Suppressor macrophage treated with lipopolysaccharide for 4 hours (primary cell): Measurements from ENCODE around the gene MRPL9.
A peak's percentile ranks its signal among the peaks of the same experiment; 100 is the strongest.

Experiments used
- DNase-seq: peaks from one replicate; pipeline ENCODE4 v3.0.0-alpha.2; 2020

MRPL9 gene

DNA sequence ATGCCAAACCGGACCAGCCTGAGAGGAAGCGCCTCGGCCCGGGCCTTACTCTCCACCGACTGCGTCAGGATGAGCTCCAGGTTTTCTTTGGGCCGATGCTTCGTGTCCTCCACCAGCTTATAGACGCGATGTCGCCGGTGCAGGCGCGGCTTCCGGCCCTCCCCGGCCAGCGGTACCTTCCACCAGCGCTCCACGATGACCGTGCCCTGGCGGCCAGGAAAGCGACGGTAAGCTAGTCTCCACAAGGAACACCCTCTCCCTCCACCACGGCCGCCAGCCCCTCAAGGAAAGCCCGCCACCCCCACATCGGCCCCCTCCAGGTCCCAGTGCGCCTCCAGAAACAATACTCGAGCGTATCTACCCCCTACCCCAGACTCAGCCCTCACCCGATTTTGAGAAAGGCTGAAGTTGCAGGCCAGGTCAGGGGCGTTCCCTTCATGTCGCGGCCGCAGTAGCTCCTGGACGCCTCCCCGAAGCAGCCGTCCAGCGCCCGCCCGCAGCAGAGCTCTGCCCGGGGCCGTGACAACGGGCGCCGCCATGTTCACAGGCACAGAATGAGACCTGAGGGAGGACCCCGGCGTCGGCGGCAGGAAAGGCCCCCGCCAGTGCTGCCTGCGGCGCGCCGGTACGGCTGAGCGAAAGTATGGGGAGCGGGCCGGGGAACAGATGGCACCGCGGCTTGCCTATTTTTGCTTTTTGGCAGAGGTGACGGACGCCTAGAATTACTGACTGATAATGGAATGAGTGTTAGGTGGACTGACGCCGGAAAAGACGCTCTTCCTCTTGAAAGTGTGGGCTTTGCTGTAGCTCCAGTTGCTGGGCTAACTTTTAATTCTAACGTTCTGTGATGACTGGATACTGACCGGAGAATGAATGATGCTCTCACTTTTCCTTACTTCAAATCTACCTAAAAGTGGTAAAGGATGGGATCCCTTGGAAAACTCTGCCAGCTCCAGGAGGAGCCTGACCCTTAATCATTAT lies at the start of gene MRPL9:
MRPL9 (minus strand) TSS at position 556 of the 981 bp plus-strand sequence; CDS start at position 539, 17 bp downstream.
- peak; percentile 84 for DNase-seq

DNA sequence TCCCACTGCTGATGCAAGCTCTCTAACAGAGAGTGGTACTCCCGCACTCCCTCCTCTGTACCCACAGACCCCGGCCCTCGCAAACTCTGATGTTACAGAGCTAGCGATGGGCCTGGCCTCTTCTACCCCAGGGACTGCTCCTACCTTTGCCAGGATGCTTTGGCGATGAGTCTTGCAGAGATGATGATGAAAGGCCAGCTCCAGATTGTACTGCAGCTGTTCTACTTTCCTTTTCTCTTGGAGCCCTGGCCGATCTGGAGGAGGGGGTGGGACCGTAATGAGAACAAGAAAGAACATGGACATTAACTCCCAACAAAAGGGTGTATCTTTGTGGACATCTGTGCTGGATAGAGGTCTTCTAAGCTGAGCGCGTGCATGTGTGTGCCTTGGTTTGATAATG lies 47.9 kb upstream of the MRPL9 start:
- no peak for DNase-seq

GRCh38 chr1:151809985-151810556 lies 46.8 kb upstream of the MRPL9 start:
- DNase-seq: no peak

DNA sequence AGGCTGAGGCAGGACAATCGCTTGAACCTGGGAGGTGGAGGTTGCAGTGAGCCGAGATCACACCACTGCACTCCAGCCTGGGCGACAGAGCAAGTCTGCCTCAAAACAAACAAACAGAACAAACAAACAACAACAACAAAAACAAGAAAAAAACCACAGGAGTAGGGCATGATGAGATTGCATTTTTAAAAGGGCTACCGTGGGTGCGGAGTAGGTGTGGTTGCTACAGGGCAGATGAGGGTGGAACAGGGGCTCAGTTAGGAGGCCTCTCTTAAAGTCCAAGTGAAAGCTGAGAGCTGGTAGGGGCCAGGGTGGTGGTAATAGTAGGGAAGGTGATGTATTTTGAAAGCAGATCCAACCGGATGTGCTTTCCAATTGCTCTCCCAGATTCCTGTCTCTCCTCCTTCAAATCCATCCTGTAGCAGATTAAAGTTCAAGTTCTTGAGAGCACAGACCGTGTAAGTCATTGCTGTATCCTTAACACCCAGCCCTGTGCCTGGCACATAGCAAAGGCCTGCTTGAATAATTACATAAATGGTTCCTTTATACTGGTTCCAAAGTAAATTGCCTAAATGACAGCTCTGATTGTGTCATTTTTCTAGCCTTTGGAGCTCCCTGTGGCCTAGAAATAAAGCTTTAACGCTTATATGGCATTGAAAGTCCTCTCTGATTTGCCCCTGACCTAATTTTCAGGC lies 46.1 kb upstream of the MRPL9 start:
- DNase-seq: no peak

- DNase-seq: no peak
Measured at GRCh38 chr1:151807766-151808165, 44.5 kb upstream of the MRPL9 start.

- no peak for DNase-seq
Measured at GRCh38 chr1:151807131-151807530, 43.8 kb upstream of the MRPL9 start.

GRCh38 chr1:151806170-151806569 lies 42.9 kb upstream of the MRPL9 start:
- no peak for DNase-seq

GRCh38 chr1:151805066-151805820 lies 41.9 kb upstream of the MRPL9 start, which contains the start of gene LINGO4:
Gene LINGO4 (minus strand): TSS chr1:151805419. CDS start chr1:151802704, 2,715 bp downstream.
- DNase-seq: no peak

DNA sequence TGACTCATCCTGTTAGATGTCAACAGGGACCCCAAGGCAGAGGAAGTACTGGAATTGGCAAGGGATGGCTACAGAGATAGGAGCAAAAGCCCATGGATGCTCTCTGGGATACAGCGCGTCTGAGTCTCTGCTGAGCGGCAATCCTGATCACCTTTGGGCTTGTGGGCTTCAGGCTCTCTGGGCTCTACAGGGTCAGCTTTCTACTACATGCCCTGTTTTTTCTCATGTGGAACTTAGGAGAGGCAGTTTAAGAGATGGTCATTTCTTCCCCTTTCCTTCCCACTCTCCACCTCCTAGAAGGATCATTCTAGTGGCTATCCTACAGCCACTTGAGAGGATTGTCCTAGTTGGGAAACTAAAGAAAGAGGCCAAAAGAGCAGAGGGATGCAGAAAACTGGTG lies 40.6 kb upstream of the MRPL9 start:
- no peak for DNase-seq

DNA sequence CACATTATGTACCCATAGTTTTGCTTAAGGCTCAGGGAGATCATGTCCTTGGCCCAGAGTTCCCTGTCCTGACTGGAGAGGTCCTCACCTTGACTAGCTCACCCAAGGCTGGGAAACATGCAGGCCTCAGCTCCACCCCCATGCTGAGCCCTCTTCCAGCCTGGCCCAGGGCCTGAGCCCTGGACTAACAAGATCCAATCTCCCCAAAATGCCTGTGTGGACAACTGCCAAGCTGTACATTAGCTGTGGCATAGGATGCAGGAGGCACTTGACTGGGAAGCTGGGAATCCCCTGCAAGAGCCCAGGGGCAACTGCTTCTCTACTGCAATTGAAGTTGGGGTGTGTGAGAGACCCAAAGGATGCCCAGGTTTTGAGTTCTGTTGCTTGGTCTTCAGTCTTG lies 39.9 kb upstream of the MRPL9 start:
- no peak for DNase-seq

GRCh38 chr1:151802372-151802771 lies 39.1 kb upstream of the MRPL9 start:
- no peak for DNase-seq

- no peak for DNase-seq
Measured at GRCh38 chr1:151801846-151802245, 38.5 kb upstream of the MRPL9 start.

DNA sequence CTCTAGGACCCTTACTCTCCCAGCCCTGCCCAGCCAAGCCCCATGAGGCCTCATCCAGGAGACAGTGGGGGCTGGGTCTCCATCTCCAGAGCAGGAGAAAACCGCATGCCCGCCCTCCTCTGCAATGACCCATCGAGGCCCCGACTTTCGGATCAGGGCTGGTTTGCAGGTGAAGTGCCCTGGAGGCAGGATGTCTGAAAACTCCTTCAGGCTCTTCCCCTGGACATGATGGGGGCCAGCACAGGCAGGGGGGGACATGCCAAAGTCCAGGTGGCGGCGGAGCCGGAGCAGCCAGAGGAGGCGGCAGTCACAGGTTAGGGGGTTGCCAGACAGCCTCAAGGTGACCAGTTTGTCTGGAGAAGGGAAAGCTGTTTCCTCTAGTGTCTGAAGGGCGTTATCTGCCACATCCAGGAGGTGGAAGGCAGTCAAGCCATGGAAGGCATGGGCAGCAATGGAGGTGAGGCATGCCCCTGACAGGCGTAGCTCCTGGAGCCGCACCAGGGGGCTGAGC lies 38.1 kb upstream of the MRPL9 start:
- DNase-seq: no peak

GRCh38 chr1:151800830-151801229 lies 37.5 kb upstream of the MRPL9 start:
- no peak for DNase-seq

DNA sequence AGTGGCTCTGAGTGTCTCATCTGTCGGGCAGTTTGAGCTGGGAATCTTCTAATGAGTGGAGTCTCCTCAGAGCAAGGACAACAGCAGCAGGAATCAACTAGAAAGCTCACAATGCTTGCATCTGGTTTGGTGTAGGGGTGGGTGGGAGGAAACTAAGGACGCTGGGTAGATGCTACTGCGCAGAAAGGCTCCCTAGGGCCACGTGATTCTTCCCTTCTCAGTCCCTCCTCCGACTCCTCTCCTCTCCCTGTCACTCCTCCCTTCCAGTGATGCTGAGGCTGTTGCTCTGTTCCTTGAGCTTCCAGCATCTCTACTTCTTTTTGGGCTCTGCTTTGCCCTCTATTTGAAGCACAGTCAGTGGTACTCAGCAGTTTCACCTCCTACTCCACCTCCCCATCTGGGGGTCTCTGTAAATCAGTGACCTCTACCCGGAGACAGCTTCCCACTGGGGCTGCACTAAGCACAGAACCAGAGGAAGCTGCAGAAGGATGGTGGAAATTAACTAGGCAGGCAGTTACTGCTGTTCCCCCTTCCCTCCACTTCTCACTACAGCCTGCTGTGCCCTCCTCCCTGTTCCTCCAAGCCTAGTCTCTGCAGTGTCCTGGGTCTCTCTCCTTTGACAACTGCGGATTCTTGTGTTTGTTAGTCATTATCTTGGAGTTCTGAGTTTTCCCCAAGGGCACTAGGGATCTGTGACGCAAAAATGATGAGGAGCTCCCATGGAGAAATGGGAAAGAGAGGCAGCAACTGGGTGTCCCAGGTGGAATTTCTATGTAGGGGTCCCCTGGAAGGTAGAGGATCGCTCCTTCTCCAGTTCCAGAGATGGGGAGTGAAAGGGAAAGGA lies 36.1 kb upstream of the MRPL9 start:
- DNase-seq: no peak

- no peak for DNase-seq
Measured at GRCh38 chr1:151798571-151798970, 35.3 kb upstream of the MRPL9 start.

GRCh38 chr1:151790940-151791651 lies 27.8 kb upstream of the MRPL9 start:
- DNase-seq: peak; percentile 34

GRCh38 chr1:151790071-151790939 lies 27.0 kb upstream of the MRPL9 start, which contains the start of gene TDRKH:
Gene TDRKH (minus strand): TSS chr1:151790500. CDS start chr1:151783022, 7,478 bp downstream.
- peak; percentile 99 for DNase-seq

GRCh38 chr1:151787689-151788088 lies 24.4 kb upstream of the MRPL9 start:
- DNase-seq: no peak

GRCh38 chr1:151783796-151784195 lies 20.5 kb upstream of the MRPL9 start:
- peak; percentile 41 for DNase-seq
